ENCODE data around the gene EGR1.
"Not testable (repeated sequence)": the region's sequence is repeated elsewhere in the genome, so short reads cannot be mapped to it uniquely, and the experiment has no call there.

Gene EGR1

GRCh38 chr5:138470322-138471051, 5.2 kb downstream of the EGR1 start:
- DNase-seq, result no peak

- DNase-seq, result no peak
These were observed 5.7 kb downstream of the EGR1 start for GRCh38 chr5:138471052-138471361.

GRCh38 chr5:138472353-138472752, 7.1 kb downstream of the EGR1 start:
- DNase-seq, result no peak

- DNase-seq, result not testable (repeated sequence)
These were observed 7.9 kb downstream of the EGR1 start for GRCh38 chr5:138473151-138473550.

- DNase-seq, result no peak
These were observed 11.6 kb downstream of the EGR1 start for GRCh38 chr5:138476918-138477317.

GRCh38 chr5:138482638-138483037, 17.4 kb downstream of the EGR1 start:
- DNase-seq, result no peak

GRCh38 chr5:138488481-138488945, 23.2 kb downstream of the EGR1 start:
- DNase-seq, result no peak

- no peak for DNase-seq
These were observed 24.4 kb downstream of the EGR1 start for GRCh38 chr5:138489683-138490061.

- no peak for DNase-seq
These were observed 25.5 kb downstream of the EGR1 start for GRCh38 chr5:138490648-138491283.

- no peak for DNase-seq
These were observed 26.0 kb downstream of the EGR1 start for GRCh38 chr5:138491284-138491648.

- peak; percentile 89 for DNase-seq
These were observed 26.6 kb downstream of the EGR1 start for GRCh38 chr5:138491669-138492559.

- no peak for DNase-seq
These were observed 27.3 kb downstream of the EGR1 start for GRCh38 chr5:138492560-138493045.

- DNase-seq, result no peak
These were observed 30.1 kb downstream of the EGR1 start for GRCh38 chr5:138495351-138495750.

- DNase-seq, result no peak
These were observed 33.1 kb downstream of the EGR1 start for GRCh38 chr5:138498376-138498775.

GRCh38 chr5:138502121-138502520, 36.8 kb downstream of the EGR1 start:
- no peak for DNase-seq

GRCh38 chr5:138502521-138502920, 37.2 kb downstream of the EGR1 start:
- no peak for DNase-seq

- peak; percentile 29 for DNase-seq
These were observed 38.4 kb downstream of the EGR1 start for GRCh38 chr5:138503487-138504270.

GRCh38 chr5:138504799-138505198, 39.5 kb downstream of the EGR1 start:
- DNase-seq, result no peak

- no peak for DNase-seq
These were observed 41.4 kb downstream of the EGR1 start for GRCh38 chr5:138506370-138507306.

GRCh38 chr5:138507485-138507884, 42.2 kb downstream of the EGR1 start:
- not testable (repeated sequence) for DNase-seq

- no peak for DNase-seq
These were observed 43.7 kb downstream of the EGR1 start for GRCh38 chr5:138508958-138509357.

- DNase-seq, result no peak
These were observed 48.7 kb downstream of the EGR1 start for GRCh38 chr5:138514021-138514420.
